ELF-1 (cell line): ENCODE results near the gene CHCHD6.

Source experiments
- DNase-seq: peaks from one replicate; pipeline ENCODE4 v3.0.0-alpha.2; 2016; ENCODE audit warnings: low read depth, low spot score

The CHCHD6 gene

GRCh38 chr3:126991366-126992200 is 287.5 kb downstream of the CHCHD6 start:
- no peak for DNase-seq

GRCh38 chr3:126992216-126992615 is 288.2 kb downstream of the CHCHD6 start:
- DNase-seq: no peak

- DNase-seq: no peak
Observed at GRCh38 chr3:126992776-126993175, 288.7 kb downstream of the CHCHD6 start.

GRCh38 chr3:126993436-126993835 is 289.4 kb downstream of the CHCHD6 start:
- no peak for DNase-seq

GRCh38 chr3:126994661-126995245 is 290.7 kb downstream of the CHCHD6 start:
- DNase-seq: no peak

GRCh38 chr3:126995254-126995780 is 291.3 kb downstream of the CHCHD6 start:
- DNase-seq: no peak

- no peak for DNase-seq
Observed at GRCh38 chr3:126995926-126996512, 292.0 kb downstream of the CHCHD6 start.

GRCh38 chr3:126996905-126997304 is 292.9 kb downstream of the CHCHD6 start:
- no peak for DNase-seq

GRCh38 chr3:126997455-126998038 is 293.5 kb downstream of the CHCHD6 start:
- no peak for DNase-seq

- DNase-seq: no peak
Observed at GRCh38 chr3:126998320-126998719, 294.3 kb downstream of the CHCHD6 start.

- DNase-seq: no peak
Observed at GRCh38 chr3:126998728-126999127, 294.7 kb downstream of the CHCHD6 start.

- no peak for DNase-seq
Observed at GRCh38 chr3:126999383-126999782, 295.3 kb downstream of the CHCHD6 start.

- DNase-seq: no peak
Observed at GRCh38 chr3:127000119-127000518, 296.1 kb downstream of the CHCHD6 start.

GRCh38 chr3:127000761-127001160 is 296.7 kb downstream of the CHCHD6 start:
- DNase-seq: no peak

- DNase-seq: no peak
Observed at GRCh38 chr3:127001486-127002194, 297.6 kb downstream of the CHCHD6 start.

- peak; percentile 97 for DNase-seq
Observed at GRCh38 chr3:127002195-127003174, 298.4 kb downstream of the CHCHD6 start.

- no peak for DNase-seq
Observed at GRCh38 chr3:127003175-127003555, 299.1 kb downstream of the CHCHD6 start.

- DNase-seq: no peak
Observed at GRCh38 chr3:127003601-127004280, 299.7 kb downstream of the CHCHD6 start.

- no peak for DNase-seq
Observed at GRCh38 chr3:127004641-127005397, 300.8 kb downstream of the CHCHD6 start.
